Epithelial cell of esophagus (primary cell): ENCODE results near the gene PLD3.
A peak's percentile ranks its signal among the peaks of the same experiment; 100 is the strongest.

Experiments used
- DNase-seq: peaks from one replicate; pipeline ENCODE4 v3.0.0; 2010; ENCODE audit warnings: low read depth
- H3K4me3 ChIP-seq: 2 replicates; pipeline ENCODE4 v1.5.1; 2011; ENCODE audit warnings: mild to moderate bottlenecking, low read length, control low read depth
- CTCF ChIP-seq: IDR thresholded peaks from 2 replicates; pipeline ENCODE4 v1.5.1; 2011; ENCODE audit warnings: low read depth, mild to moderate bottlenecking, low read length, control low read depth, inconsistent platforms; ENCODE audit not compliant: insufficient read depth; ENCODE audit errors: missing control alignments

The PLD3 gene

GRCh38 chr19:40339018-40339728 lies 9.3 kb upstream of the PLD3 start:
- no peak for TF ChIP-seq CTCF
- no peak overlapping the region for H3K4me3 ChIP-seq
- no peak for DNase-seq

GRCh38 chr19:40341601-40342482 lies 6.7 kb upstream of the PLD3 start:
- peak; percentile 37 for DNase-seq
- H3K4me3 ChIP-seq = no peak overlapping the region
- no peak for TF ChIP-seq CTCF

- no peak for TF ChIP-seq CTCF
- DNase-seq = no peak
- no peak overlapping the region for H3K4me3 ChIP-seq
Measured at GRCh38 chr19:40342644-40343311, 5.7 kb upstream of the PLD3 start.

- no peak for TF ChIP-seq CTCF
- H3K4me3 ChIP-seq = no peak overlapping the region
- DNase-seq = peak; percentile 48
Measured at GRCh38 chr19:40344422-40344821, 4.1 kb upstream of the PLD3 start.

- peak; percentile 43 for DNase-seq
Measured at GRCh38 chr19:40348961-40349507, 539 bp downstream of the PLD3 start.

More at GRCh38 chr19:40348961-40349507, 539 bp downstream of the PLD3 start:
- no peak for TF ChIP-seq CTCF
- H3K4me3 ChIP-seq = peak overlapping the region; percentile 86
